PC-9 (cell line): ENCODE measurements around the gene TRAPPC3L.

Source experiments
- CTCF ChIP-seq: fragments of 200-600 bp; sonication (generic); conservative IDR thresholded peaks from 2 replicates; pipeline ENCODE4 v1.6.1; 2017; ENCODE audit warnings: mixed run types, antibody characterized with exemption, mild to moderate bottlenecking, moderate library complexity
- EZH2 ChIP-seq: fragments of 200-600 bp; sonication (generic); IDR thresholded peaks from 2 replicates; pipeline ENCODE4 v1.8.0; 2017; ENCODE audit warnings: antibody characterized with exemption, low read depth

- TF ChIP-seq EZH2 (no peak), CTCF (no peak)
These were observed 85.6 kb downstream of the TRAPPC3L start for GRCh38 chr6:116459927-116460326.
